GM21360 (cell line): ENCODE measurements around the gene KLHL21.

ENCODE experiments used
- ATAC-seq: cut with Tn5 transposase; IDR thresholded peaks from one replicate; pipeline ENCODE4 v1.9.1; 2021; ENCODE audit warnings: mild to moderate bottlenecking, moderate library complexity; ENCODE audit not compliant: unreplicated experiment

The KLHL21 gene

GRCh38 chr1:6625584-6626149 lies 23.0 kb upstream of the KLHL21 start:
- no peak for ATAC-seq

GRCh38 chr1:6624710-6625583 lies 22.3 kb upstream of the KLHL21 start, which contains the start of gene THAP3:
THAP3 (plus strand) TSS chr1:6624868; CDS start chr1:6625219, 351 bp downstream.
- ATAC-seq, result peak; percentile 71

GRCh38 chr1:6623269-6623965 lies 20.7 kb upstream of the KLHL21 start:
- ATAC-seq, result no peak

GRCh38 chr1:6622396-6623152 lies 19.9 kb upstream of the KLHL21 start:
- ATAC-seq, result no peak

- ATAC-seq, result no peak
Observed at GRCh38 chr1:6621429-6622391, 19.0 kb upstream of the KLHL21 start.

GRCh38 chr1:6619045-6619444 lies 16.4 kb upstream of the KLHL21 start:
- ATAC-seq, result no peak

- no peak for ATAC-seq
Observed at GRCh38 chr1:6614929-6615785, 12.5 kb upstream of the KLHL21 start.

GRCh38 chr1:6614019-6614928 lies 11.6 kb upstream of the KLHL21 start:
- peak; percentile 5 for ATAC-seq

- peak; percentile 89 for ATAC-seq
Observed at GRCh38 chr1:6613361-6614018, 10.8 kb upstream of the KLHL21 start, which contains the start of gene PHF13. PHF13 (plus strand) TSS chr1:6613731; CDS start chr1:6614067, 336 bp downstream.

- ATAC-seq, result peak; percentile 1
Observed at GRCh38 chr1:6612641-6613360, 10.1 kb upstream of the KLHL21 start.

- no peak for ATAC-seq
Observed at GRCh38 chr1:6603915-6604558, 1.4 kb upstream of the KLHL21 start.

GRCh38 chr1:6603238-6603914 lies 707 bp upstream of the KLHL21 start:
- ATAC-seq, result peak; percentile 28

GRCh38 chr1:6601923-6602668 lies 573 bp downstream of the KLHL21 start:
- ATAC-seq, result peak; percentile 3

GRCh38 chr1:6601049-6601922 lies 1.4 kb downstream of the KLHL21 start:
- peak; percentile 26 for ATAC-seq
